GM12801 (cell line): ENCODE results near the gene TBKBP1.

Experiments
- CTCF ChIP-seq: IDR thresholded peaks from one replicate; pipeline ENCODE4 v1.5.1; 2011; ENCODE audit warnings: control low read depth; ENCODE audit not compliant: insufficient read length; ENCODE audit errors: extremely low read depth

The TBKBP1 gene

DNA sequence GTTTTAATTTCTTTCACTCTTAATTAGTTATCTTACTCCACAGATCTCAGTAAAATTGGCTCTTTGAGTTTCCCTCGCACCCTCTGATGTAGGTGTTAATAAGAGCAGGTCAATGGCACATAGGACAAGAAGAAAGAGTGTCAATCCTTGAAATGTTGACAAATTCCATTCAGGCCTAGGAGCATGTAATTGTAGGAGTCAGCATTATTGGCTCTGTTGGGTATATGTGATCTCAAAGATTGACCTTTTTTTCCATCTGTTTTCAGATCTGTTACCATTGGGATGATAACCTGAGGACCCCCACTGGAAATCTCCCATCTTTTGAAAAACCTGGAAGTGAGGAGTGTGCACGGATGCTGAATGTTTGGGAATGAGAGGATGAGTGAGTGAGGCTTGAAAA, 11.8 kb upstream of the TBKBP1 start:
- TF ChIP-seq CTCF = no peak

DNA sequence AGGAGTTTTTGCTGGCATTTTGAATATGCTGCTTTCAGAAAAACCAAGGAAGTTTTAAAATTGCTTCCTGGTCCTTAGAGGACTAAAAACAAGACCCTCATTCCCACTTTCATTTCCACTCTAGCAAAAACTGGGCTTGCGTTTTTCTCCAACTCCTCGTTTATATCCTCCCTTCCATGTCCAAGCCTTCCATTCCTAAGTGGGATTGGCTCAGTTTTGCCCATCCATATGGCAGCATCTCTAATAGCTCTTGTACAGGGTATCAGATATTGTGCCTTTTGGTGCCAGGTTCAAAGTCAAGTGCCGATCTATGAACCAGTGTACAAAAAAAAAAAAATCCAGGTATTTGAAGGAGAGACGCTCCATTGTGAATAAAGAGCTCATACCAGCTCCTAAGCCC, 9.9 kb upstream of the TBKBP1 start:
- no peak for TF ChIP-seq CTCF

DNA sequence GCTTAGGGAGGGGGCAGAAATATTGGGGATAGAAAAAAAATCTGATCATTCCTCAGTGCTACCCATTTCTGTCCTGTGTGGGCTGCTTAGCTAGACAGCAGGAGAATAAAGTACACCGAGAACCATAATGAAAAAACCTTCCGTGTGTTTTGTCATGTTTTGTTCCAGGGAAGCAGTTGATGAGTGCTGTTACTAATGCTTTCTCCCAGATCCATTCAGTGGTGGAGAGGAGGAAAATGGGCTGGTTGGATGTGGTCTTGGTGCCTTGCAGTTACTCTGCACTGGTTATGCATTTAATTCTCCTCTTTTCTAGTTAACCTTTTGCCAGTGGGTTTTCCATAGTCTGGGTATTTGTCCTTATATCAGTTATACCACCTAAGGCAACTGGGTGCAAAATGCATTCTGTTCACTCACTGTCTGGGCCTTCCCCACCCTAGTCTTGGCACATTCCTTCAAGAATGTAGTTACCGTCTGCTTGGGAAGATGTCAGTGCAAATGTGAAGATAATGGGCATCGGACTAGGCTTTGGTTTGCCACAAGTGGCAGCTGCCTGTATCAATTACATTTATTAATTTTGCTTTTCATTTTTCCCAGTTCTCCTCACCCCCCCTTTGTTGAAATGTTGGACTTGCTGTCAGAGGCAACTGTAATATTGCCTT, 9.3 kb upstream of the TBKBP1 start:
- no peak for TF ChIP-seq CTCF

DNA sequence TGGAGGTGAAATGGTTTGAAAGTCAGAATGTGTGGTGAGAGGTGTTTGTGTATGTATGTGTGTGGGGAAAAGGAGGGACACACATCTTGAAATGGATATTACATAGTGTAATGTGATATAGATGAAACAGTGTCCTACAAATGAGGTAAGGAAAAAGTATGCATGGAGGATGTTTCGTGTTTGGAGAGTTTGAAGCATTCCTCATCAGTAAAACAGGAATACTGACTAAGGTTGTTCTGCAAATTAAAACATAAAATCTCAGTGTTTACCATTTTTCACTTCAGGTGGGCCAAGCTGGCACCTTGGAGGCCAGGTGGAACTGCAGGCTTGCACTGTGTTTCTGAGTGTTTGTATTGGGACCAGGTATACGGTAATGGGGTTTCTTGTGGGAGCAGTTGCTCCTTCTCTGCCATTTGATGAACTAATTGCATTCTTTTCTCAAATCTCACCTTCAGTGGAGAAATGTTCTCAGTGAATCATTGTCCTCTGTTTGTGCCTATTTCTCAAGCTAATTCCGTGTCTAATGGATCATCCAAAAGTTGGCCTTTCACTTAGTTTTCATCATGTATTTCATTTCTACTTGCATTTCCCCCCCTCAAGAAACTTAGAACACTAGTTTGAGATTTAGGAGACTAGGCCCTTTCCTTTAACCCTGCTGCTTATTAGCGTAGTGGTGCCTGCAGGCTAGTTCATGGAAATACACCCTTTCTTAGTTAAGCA, 8.2 kb upstream of the TBKBP1 start:
- TF ChIP-seq CTCF = no peak

DNA sequence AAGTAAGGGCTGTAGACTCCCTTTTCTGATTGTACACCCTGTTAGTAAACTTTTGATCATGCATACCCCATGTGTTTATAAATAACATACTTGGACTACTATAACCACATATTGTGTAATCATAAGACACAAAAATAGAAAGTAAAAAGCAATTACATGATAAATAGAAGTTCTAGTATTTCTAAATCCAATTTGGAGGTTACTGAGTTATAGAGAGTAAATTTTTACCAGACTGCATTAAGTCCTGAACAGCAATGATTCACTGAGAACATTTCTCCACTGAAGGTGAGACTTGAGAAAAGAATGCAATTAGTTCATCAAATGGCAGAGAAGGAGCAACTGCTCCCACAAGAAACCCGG, 7.7 kb upstream of the TBKBP1 start:
- no peak for TF ChIP-seq CTCF

GRCh38 chr17:47686664-47687327, 7.2 kb upstream of the TBKBP1 start:
- no peak for TF ChIP-seq CTCF

DNA sequence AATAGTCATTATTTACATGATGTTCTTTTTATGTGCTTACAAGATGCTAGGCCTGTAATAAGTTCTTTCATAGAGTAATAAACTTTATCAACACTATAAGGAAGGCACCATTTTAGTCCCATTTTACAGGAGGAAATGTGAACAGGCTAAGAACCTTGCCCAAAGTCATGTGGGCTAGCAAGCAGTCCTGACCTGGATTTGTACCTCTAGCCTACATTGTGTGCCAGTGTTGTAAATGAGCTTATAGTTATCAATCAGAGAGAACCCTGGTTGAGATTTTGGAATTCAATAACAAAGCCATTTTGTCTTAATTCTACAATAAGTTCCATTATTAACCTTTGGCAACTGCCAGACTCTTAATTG, 6.7 kb upstream of the TBKBP1 start:
- TF ChIP-seq CTCF = no peak
